GM18499 (cell line): ENCODE results near the gene PAQR3.
"Not testable (repeated sequence)": the region's sequence is repeated elsewhere in the genome, so short reads cannot be mapped to it uniquely, and the experiment has no call there.

Experiments
- ATAC-seq: cut with Tn5 transposase; IDR thresholded peaks from one replicate; pipeline ENCODE4 v1.9.1; 2021; ENCODE audit warnings: moderate number of reproducible peaks; ENCODE audit not compliant: insufficient read depth, unreplicated experiment

PAQR3 gene

GRCh38 chr4:78930016-78930629 is 9.1 kb downstream of the PAQR3 start:
- ATAC-seq, result no peak

- no peak for ATAC-seq
These were observed 10.4 kb downstream of the PAQR3 start for GRCh38 chr4:78928835-78929234.

DNA sequence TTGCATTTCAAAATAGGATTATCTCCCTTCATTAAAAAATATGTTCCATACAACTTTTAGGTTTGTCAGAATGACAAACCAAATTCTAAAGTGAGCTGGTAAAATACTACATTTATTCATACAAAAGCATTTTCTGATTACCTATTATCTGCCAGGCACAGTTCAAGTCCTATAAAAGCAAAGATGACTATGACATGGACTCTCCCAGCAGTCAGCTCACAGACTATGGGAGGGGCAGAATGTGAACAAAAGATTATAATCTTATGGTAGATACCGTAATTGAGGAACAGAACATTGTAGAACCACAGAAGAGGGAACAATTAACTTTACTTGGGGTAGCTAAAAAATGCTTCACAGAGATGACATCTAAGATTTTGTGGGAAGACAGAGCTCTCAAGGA is 12.4 kb downstream of the PAQR3 start:
- no peak for ATAC-seq

DNA sequence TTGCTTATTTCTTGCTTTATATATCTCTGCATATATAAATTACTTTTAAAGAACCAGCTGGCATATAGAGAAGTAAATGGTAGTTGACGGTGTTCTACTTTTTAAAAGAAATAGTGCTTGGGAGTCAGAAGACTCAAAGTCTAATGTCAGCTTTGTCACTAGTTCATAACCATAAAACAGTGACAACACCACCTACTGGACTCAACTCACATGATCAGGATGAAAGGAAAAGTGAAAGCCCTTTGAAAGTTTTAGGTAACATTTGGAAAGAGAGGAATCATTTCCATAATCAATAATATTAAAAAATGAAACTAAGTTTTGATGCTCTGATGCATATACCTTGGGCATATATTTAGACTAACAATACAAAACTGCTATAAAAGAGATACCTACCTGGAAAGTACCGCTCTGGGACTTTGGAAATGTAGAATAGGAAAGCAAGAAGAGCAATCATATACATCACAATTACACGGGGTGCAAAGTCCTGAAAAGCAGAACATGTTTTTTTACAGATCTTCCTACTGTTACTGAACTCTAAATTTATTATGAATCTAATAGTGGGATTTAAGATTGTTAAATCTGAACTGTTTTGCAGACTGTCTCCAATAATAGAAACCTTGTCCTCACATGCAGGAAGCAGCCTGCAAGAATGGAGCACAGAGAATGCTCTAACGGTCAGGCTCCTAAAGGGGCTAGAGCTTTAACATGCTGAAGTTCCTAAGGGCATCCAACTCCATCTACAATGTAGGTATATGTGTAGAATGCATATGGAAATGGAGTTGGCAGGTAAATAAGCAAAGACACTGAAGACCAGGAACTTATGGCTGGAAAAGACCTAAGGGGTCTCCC is 15.6 kb downstream of the PAQR3 start:
- ATAC-seq, result no peak

GRCh38 chr4:78922207-78922606 is 17.0 kb downstream of the PAQR3 start:
- ATAC-seq, result no peak

DNA sequence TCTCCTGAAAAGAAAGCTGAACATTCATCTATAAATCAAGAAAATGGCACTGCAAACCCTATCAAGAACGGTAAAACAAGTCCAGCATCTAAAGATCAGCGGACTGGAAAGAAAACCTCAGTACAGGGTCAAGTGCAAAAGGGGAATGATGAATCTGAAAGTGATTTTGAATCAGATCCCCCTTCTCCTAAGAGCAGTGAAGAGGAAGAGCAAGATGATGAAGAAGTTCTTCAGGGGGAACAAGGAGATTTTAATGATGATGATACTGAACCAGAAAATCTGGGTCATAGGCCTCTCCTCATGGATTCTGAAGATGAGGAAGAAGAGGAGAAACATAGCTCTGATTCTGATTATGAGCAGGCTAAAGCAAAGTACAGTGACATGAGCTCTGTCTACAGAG is 28.6 kb downstream of the PAQR3 start:
- ATAC-seq, result no peak

- ATAC-seq, result not testable (repeated sequence)
These were observed 30.3 kb downstream of the PAQR3 start for GRCh38 chr4:78908974-78909373.

DNA sequence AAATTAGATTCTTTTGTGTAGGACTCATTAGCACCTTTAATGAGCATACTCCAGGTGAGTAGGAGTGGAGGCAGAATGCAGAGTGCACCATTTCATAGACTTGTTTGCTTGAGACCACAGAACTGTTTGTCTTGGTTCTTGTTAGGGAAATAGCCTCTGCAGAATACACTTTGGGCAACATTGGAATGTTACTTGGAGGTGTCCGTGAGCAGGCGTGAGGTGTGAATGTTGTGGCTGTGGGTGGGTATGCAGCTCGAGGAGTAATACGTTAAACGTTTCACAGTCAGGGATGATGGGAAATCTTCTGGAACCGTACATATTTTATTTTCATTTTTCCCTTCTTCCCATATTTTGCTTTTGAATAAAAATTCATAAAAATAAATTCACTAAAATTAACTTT is 31.6 kb downstream of the PAQR3 start:
- no peak for ATAC-seq

DNA sequence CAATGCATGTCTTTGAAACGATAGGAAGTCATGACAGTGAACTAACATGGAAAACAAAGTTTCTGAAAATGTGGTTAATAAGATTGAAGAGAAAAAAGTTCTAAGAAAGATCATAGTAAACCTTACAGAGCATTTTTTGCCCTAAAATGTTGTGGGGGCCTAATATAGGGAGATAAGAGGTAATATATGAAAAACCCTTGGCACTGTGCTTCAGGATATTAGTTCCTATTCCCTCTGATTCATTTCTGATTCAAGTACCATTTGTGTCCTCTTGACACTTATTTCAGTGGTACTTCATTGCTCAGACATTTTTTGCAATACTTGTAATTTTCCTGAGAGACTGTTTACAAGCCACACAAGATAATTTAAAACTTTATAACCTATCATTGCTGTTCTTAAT is 35.1 kb downstream of the PAQR3 start:
- ATAC-seq, result no peak

GRCh38 chr4:78902298-78902697 is 36.9 kb downstream of the PAQR3 start:
- no peak for ATAC-seq

DNA sequence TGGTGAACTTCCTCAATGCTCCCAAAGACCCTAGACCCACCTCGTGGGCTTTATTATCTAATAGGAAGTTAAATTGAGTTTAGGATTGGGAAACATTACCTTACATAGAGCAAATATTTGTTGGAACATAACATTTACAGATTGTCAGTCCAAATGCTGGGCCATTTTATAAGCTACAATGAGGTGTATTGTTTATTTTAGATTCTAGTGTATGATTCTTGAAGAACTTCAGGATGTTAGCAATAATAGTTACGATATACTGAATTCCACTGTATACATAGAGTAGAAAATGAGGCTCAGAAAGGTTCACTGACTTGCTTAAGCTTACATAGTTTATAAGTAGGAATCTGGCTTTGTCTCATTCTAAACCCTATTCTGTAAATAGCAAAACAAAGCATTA is 37.4 kb downstream of the PAQR3 start:
- ATAC-seq, result no peak

DNA sequence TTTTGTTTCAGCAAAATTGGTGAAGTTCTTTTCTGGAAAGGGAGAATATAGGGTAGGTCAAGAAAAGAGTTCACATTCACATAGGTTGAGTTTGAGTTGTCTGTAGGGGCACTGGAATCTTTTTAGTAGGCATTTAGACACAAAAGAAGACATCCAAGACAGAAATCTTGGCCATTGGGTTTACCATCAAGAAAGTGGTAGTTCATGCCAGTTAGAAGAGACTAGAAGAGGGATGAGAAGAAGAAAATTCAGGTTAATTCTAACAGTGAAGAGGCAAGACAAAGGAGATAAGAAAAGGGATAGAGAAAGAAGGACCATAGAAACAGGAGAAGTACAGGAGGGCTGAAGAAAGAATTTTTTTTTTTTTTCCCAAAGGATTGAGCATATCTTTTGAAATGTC is 39.9 kb downstream of the PAQR3 start:
- ATAC-seq, result no peak

GRCh38 chr4:78889955-78890354 is 49.3 kb downstream of the PAQR3 start:
- no peak for ATAC-seq

DNA sequence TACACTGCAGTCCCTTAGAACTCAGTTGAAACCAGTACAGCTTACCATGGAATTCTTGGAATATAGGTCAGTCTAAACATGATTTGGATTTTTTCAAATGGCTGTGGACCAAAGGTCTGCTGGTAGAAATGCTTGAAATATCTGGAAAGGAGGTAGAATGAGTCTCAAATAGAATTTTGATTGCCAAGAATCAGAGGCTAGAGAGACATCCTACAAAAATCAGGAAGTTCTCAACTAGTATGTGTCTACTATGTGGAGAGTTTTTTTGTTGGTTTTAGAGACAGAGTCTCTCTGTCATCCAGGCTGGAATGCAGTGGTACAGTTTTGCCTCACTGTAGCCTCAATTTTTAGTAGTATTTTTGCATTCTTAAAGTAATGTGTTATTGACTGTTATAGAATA is 53.6 kb downstream of the PAQR3 start:
- no peak for ATAC-seq

GRCh38 chr4:78880874-78881492 is 58.3 kb downstream of the PAQR3 start:
- no peak for ATAC-seq

DNA sequence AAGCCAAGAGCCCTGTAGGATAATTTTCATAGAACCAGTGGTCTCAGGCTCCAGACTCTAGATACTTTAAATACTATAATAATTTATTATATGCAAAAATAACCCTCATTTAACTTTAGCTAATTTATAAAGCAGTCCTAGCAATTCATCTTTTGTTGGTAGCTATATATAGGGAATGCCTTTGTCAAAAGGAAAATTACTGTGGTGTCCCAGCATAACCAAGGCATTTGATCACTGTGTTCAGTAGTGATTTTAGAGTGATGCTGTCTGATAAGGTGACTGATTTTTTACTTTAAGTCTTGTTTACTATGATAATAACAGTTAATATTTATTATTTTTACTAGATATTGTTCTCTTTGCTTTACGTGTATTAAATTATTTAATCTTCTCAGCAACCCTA is 61.2 kb downstream of the PAQR3 start:
- no peak for ATAC-seq

GRCh38 chr4:78876568-78877320 is 62.5 kb downstream of the PAQR3 start:
- ATAC-seq, result no peak

DNA sequence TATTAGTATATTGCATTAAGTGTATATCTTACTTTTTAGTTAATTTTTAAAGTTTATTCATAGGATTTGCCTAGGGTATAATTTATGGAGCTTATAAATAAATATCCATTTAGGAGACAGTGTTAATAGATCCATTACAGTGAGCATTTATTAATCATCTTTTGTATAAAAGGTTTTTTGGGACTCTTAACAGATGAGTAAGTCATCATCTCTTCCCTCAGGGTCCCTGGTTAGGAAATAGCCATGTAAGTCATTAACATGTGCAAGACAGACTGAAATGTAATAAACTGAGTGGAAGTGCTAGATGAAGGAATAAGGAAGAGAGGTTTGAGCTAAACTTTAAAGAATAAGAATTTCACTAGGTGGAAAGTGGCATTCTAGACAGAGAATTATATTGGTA is 69.2 kb downstream of the PAQR3 start:
- ATAC-seq, result no peak

- ATAC-seq, result not testable (repeated sequence)
These were observed 70.5 kb downstream of the PAQR3 start for GRCh38 chr4:78868712-78869111.

GRCh38 chr4:78865451-78865850 is 73.8 kb downstream of the PAQR3 start:
- ATAC-seq, result no peak
